ENCODE data around the gene RBMS1.

Gene RBMS1

DNA sequence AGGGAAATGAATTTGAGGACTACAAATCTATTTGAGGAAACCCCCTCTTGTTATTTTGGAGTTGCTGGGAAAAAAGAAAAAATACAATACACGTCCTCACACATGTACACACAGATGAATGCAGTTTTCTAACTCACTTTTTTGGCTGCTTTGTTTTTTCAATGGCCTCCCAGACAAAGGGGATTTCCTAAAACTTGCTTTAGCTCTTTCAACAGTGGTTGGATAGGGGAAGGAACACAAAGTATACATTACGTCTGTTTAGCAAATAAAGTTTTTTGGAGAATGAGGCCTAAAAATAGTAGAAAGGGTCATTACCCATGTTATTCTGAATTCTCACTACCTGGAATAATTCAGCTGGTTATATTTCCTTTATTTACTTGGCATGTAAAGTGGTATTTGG is 168.2 kb downstream of the RBMS1 start:
- H3K27ac ChIP-seq (ENCODE audit: low read length): no peak overlapping the region
- H3F3A ChIP-seq (ENCODE audit: insufficient read depth, low read length): no peaks in the 10 kb centered on the region; the same call in 1 of the 2 replicates
- H3K9me3 ChIP-seq (replicated peaks; ENCODE audit: insufficient read depth, low read length): no peaks in the 10 kb centered on the region
- no peak overlapping the region for H3K4me3 ChIP-seq (ENCODE audit: low read length)
- peaks cover 11% of the 10 kb centered on the region; the same call in 1 of the 2 replicates for H3K79me2 ChIP-seq (ENCODE audit: low read length)
- H3K4me2 ChIP-seq (ENCODE audit: low read depth, low read length): no peak overlapping the region
- H3K9ac ChIP-seq (ENCODE audit: low read length): no peak overlapping the region
- H2AFZ ChIP-seq (ENCODE audit: low read length): no peak overlapping the region
- TF ChIP-seq EZH2 (optimal IDR thresholded peaks at IDR 0.05; ENCODE audit: low read depth, low read length): no peak
- no peaks in the 10 kb centered on the region for H3K27me3 ChIP-seq (replicated peaks; ENCODE audit: insufficient read depth, low read length)
- H3K4me1 ChIP-seq (ENCODE audit: low read length): peaks cover 13% of the 10 kb centered on the region
- no peak for DNase-seq
- no peaks in the 10 kb centered on the region for H4K20me1 ChIP-seq (ENCODE audit: insufficient read depth, low read length)
- no peaks in the 10 kb centered on the region for H3K36me3 ChIP-seq (replicated peaks; ENCODE audit: insufficient read depth, low read length)
- no peaks in the 10 kb centered on the region for H3K9me2 ChIP-seq (replicated peaks; ENCODE audit: insufficient read depth, low read length)

DNA sequence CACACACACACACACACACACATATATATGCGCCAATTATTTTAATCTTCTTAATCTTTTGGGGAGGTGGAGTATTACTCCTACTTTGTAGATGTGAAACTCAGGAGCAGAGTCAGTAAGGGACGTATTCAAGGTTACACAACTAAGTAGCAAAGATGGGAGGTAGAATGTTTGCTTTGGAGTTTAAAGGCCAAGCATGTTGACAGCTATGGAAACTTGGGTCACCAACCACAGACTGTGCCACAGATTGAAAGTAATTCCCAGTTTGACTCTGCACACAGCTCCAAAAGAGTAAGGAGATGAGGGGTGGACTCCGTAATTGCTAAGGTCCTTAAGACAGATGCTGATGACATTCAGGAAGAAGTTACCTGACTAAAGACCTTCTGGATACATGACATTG is 168.7 kb downstream of the RBMS1 start:
- no peak for DNase-seq
- no peaks in the 10 kb centered on the region for H3K36me3 ChIP-seq (replicated peaks; ENCODE audit: insufficient read depth, low read length)
- TF ChIP-seq, protein P1, sequence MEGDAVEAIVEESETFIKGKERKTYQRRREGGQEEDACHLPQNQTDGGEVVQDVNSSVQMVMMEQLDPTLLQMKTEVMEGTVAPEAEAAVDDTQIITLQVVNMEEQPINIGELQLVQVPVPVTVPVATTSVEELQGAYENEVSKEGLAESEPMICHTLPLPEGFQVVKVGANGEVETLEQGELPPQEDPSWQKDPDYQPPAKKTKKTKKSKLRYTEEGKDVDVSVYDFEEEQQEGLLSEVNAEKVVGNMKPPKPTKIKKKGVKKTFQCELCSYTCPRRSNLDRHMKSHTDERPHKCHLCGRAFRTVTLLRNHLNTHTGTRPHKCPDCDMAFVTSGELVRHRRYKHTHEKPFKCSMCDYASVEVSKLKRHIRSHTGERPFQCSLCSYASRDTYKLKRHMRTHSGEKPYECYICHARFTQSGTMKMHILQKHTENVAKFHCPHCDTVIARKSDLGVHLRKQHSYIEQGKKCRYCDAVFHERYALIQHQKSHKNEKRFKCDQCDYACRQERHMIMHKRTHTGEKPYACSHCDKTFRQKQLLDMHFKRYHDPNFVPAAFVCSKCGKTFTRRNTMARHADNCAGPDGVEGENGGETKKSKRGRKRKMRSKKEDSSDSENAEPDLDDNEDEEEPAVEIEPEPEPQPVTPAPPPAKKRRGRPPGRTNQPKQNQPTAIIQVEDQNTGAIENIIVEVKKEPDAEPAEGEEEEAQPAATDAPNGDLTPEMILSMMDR (IDR thresholded peaks at IDR 0.05; ENCODE audit: low read length): no peak
- TF ChIP-seq EZH2 (optimal IDR thresholded peaks at IDR 0.05; ENCODE audit: low read depth, low read length): no peak
- TF ChIP-seq EZH2phosphoT487 (IDR thresholded peaks at IDR 0.05; ENCODE audit: low read length): no peak
- H3K27me3 ChIP-seq (replicated peaks; ENCODE audit: insufficient read depth, low read length): no peaks in the 10 kb centered on the region
- H3K4me3 ChIP-seq (ENCODE audit: low read length): no peak overlapping the region
- peaks cover 11% of the 10 kb centered on the region; the same call in 1 of the 2 replicates for H3K79me2 ChIP-seq (ENCODE audit: low read length)
- H3K4me1 ChIP-seq (ENCODE audit: low read length): peaks cover 13% of the 10 kb centered on the region
- H3K9me2 ChIP-seq (replicated peaks; ENCODE audit: insufficient read depth, low read length): no peaks in the 10 kb centered on the region
- no peak overlapping the region for H3K9ac ChIP-seq (ENCODE audit: low read length)
- H3K4me2 ChIP-seq (ENCODE audit: low read depth, low read length): no peak overlapping the region
- H3K9me3 ChIP-seq (replicated peaks; ENCODE audit: insufficient read depth, low read length): no peaks in the 10 kb centered on the region
- H3F3A ChIP-seq (ENCODE audit: insufficient read depth, low read length): no peaks in the 10 kb centered on the region; the same call in 1 of the 2 replicates
- H4K20me1 ChIP-seq (ENCODE audit: insufficient read depth, low read length): no peaks in the 10 kb centered on the region
- no peak overlapping the region for H3K27ac ChIP-seq (ENCODE audit: low read length)
- no peak overlapping the region for H2AFZ ChIP-seq (ENCODE audit: low read length)

DNA sequence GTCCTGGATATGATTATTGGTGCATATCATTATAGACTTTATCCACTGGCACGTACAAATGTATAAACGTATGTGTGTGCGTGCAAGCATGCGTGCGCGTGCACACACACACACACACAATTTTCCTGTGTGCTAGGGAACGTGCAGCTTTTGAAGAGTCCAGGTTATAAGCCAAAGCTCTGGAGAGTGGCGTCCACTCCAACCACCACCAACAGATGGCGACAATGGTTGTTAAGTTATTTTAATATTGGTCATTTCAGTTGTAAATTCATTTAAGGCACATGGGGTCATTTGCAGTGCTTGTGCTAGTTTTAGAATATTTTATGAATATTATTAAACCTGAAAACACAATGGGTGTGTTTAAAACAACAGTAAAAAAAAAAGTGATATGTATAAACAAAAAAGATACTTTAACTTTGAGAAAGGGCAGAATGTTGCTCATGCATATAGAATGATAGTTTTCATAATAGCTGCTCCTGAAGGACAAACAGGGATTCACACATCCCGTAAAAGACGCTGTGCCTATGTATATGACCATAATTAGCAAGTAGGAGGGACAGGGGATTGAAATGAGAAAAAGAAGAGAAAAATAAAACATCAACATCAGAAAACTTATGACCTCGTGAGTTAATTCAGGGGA is 169.3 kb downstream of the RBMS1 start:
- H3K9me3 ChIP-seq (replicated peaks; ENCODE audit: insufficient read depth, low read length): no peaks in the 10 kb centered on the region
- no peak overlapping the region for H2AFZ ChIP-seq (ENCODE audit: low read length)
- TF ChIP-seq EZH2 (optimal IDR thresholded peaks at IDR 0.05; ENCODE audit: low read depth, low read length) (no peak), EZH2phosphoT487 (IDR thresholded peaks at IDR 0.05; ENCODE audit: low read length) (no peak)
- TF ChIP-seq, protein P1 (IDR thresholded peaks at IDR 0.05; ENCODE audit: low read length): peak; percentile 76
- no peak overlapping the region for H3K4me3 ChIP-seq (ENCODE audit: low read length)
- H3K27ac ChIP-seq (ENCODE audit: low read length): no peak overlapping the region
- no peaks in the 10 kb centered on the region; the same call in 1 of the 2 replicates for H3F3A ChIP-seq (ENCODE audit: insufficient read depth, low read length)
- peaks cover 13% of the 10 kb centered on the region for H3K4me1 ChIP-seq (ENCODE audit: low read length)
- no peaks in the 10 kb centered on the region for H3K9me2 ChIP-seq (replicated peaks; ENCODE audit: insufficient read depth, low read length)
- peaks cover 7% of the 10 kb centered on the region; the same call in 1 of the 2 replicates for H3K79me2 ChIP-seq (ENCODE audit: low read length)
- DNase-seq: peak; percentile 50
- no peaks in the 10 kb centered on the region for H3K36me3 ChIP-seq (replicated peaks; ENCODE audit: insufficient read depth, low read length)
- no peak overlapping the region for H3K4me2 ChIP-seq (ENCODE audit: low read depth, low read length)
- no peak overlapping the region for H3K9ac ChIP-seq (ENCODE audit: low read length)
- H3K27me3 ChIP-seq (replicated peaks; ENCODE audit: insufficient read depth, low read length): no peaks in the 10 kb centered on the region
- no peaks in the 10 kb centered on the region for H4K20me1 ChIP-seq (ENCODE audit: insufficient read depth, low read length)

DNA sequence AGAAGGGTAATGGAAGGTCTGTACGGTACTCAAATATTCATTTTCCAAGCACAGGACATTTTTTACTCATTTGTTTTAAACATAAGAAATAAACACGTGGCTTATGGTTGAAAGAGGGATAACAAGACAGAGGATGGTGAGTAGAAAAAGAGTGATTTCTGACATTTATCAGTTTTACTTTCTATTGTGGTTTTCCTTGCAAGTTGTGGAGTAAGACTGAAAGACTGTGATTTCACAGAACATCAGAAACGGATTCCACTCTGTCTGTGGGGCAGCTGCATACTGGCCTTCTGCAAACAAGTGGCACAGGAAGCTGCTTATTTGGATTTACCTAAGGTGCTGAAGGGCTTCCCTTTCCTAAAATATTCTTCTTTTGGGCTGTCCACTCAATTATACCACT is 171.3 kb downstream of the RBMS1 start:
- Histone ChIP-seq H3K4me3 (ENCODE audit: low read length) (no peak overlapping the region), H3K9me3 (replicated peaks; ENCODE audit: insufficient read depth, low read length) (no peaks in the 10 kb centered on the region), H3K4me2 (ENCODE audit: low read depth, low read length) (no peak overlapping the region), H2AFZ (ENCODE audit: low read length) (no peak overlapping the region), H3K4me1 (ENCODE audit: low read length) (peaks cover 18% of the 10 kb centered on the region), H3K9ac (ENCODE audit: low read length) (no peak overlapping the region), H3K36me3 (replicated peaks; ENCODE audit: insufficient read depth, low read length) (no peaks in the 10 kb centered on the region), H3K9me2 (replicated peaks; ENCODE audit: insufficient read depth, low read length) (no peaks in the 10 kb centered on the region), H4K20me1 (ENCODE audit: insufficient read depth, low read length) (no peaks in the 10 kb centered on the region), H3K27me3 (replicated peaks; ENCODE audit: insufficient read depth, low read length) (no peaks in the 10 kb centered on the region), H3K27ac (ENCODE audit: low read length) (no peak overlapping the region), H3F3A (ENCODE audit: insufficient read depth, low read length) (no peaks in the 10 kb centered on the region), H3K79me2 (ENCODE audit: low read length) (no peaks in the 10 kb centered on the region; the same call in 1 of the 2 replicates)
- TF ChIP-seq, protein P1 (IDR thresholded peaks at IDR 0.05; ENCODE audit: low read length): no peak
- TF ChIP-seq EZH2phosphoT487 (IDR thresholded peaks at IDR 0.05; ENCODE audit: low read length) (no peak), EZH2 (optimal IDR thresholded peaks at IDR 0.05; ENCODE audit: low read depth, low read length) (no peak)
- DNase-seq: peak; percentile 32

Measured in MM.1S (cell line).